Amniotic epithelial cell (primary cell): ENCODE results near the gene KRT7.
"Not testable (repeated sequence)": the region's sequence is repeated elsewhere in the genome, so short reads cannot be mapped to it uniquely, and the experiment has no call there.

Source experiments
- DNase-seq: peaks from one replicate; pipeline ENCODE4 v3.0.0-alpha.2; 2010; ENCODE audit warnings: low read depth

The KRT7 gene

GRCh38 chr12:52243856-52244614 lies 11.0 kb downstream of the KRT7 start:
- DNase-seq = peak; percentile 87

- no peak for DNase-seq
Observed at GRCh38 chr12:52244615-52244994, 11.6 kb downstream of the KRT7 start.

- no peak for DNase-seq
Observed at GRCh38 chr12:52245259-52245961, 12.4 kb downstream of the KRT7 start.

- no peak for DNase-seq
Observed at GRCh38 chr12:52245962-52246569, 13.0 kb downstream of the KRT7 start.

- no peak for DNase-seq
Observed at GRCh38 chr12:52246720-52247621, 13.9 kb downstream of the KRT7 start.

- no peak for DNase-seq
Observed at GRCh38 chr12:52247622-52248540, 14.8 kb downstream of the KRT7 start.

GRCh38 chr12:52248541-52249461 lies 15.8 kb downstream of the KRT7 start:
- no peak for DNase-seq

GRCh38 chr12:52249511-52250047 lies 16.5 kb downstream of the KRT7 start:
- DNase-seq = no peak

GRCh38 chr12:52250048-52250990 lies 17.3 kb downstream of the KRT7 start:
- no peak for DNase-seq

GRCh38 chr12:52251367-52252051 lies 18.5 kb downstream of the KRT7 start:
- DNase-seq = no peak

- not testable (repeated sequence) for DNase-seq
Observed at GRCh38 chr12:52252175-52252615, 19.2 kb downstream of the KRT7 start.

GRCh38 chr12:52252728-52253343 lies 19.8 kb downstream of the KRT7 start:
- no peak for DNase-seq

GRCh38 chr12:52253391-52254179 lies 20.5 kb downstream of the KRT7 start:
- DNase-seq = no peak

- DNase-seq = no peak
Observed at GRCh38 chr12:52254180-52254964, 21.3 kb downstream of the KRT7 start.

- DNase-seq = no peak
Observed at GRCh38 chr12:52254965-52255751, 22.1 kb downstream of the KRT7 start.
